DMS153 (cell line): ENCODE measurements around the gene HTRA3.

ENCODE experiments used
- DNase-seq: peaks from one replicate; lab custom pipeline; 2025; lab: John Stamatoyannopoulos, UW

HTRA3 gene

GRCh38 chr4:8234715-8235114, 34.8 kb upstream of the HTRA3 start:
- no peak for DNase-seq

- DNase-seq: no peak
Observed at GRCh38 chr4:8235224-8235623, 34.3 kb upstream of the HTRA3 start.

- DNase-seq: no peak
Observed at GRCh38 chr4:8235686-8236085, 33.9 kb upstream of the HTRA3 start.

- DNase-seq: no peak
Observed at GRCh38 chr4:8236106-8236919, 33.2 kb upstream of the HTRA3 start.

DNA sequence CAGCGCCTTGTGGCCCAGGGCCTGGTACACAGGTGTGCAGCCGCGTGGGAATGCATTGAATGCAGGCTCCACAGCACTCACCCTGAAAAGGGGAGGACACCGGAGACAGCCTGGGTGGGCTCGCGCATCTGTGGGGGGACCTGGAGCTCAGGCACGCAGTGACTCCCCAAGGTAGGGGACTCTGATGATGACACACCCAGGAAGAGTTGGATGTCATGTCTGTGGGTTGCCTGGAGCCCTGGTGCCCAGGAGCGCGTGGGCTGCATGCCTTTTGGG, 32.7 kb upstream of the HTRA3 start:
- DNase-seq: no peak

DNA sequence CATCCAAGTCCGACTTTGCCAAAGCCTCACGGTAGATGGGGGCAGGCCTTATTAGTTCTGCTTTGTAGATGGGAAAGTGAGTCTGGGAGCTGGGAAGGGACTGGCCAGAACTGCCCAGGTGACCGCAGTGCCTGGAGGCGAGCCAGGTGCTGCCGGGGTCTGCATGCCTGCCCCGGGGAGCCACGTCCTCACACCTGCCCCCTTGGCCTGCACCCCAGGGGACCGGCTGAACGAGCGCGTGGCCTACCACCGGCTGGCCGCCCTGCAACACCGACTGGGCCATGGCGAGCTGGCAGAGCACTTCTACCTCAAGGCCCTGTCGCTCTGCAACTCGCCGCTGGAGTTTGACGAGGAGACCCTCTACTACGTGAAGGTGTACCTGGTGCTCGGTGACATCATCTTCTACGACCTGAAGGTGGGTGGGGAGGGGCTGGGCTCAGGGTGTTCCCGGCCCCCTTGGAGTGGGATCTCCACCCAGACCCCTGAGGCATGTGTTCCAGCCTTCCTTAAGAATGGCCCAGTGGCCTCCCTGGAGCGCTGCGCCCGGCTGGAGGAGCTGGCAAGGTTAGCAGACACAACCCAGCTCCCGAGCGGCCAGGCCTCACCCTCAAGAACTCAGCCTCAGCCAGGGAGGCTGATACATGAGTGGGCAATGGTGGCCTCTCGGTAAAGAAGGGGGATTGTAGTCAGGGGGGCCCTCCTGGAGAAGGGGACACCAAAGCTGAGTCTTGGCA, 32.1 kb upstream of the HTRA3 start:
- DNase-seq: no peak

GRCh38 chr4:8238036-8238511, 31.5 kb upstream of the HTRA3 start:
- DNase-seq: no peak

DNA sequence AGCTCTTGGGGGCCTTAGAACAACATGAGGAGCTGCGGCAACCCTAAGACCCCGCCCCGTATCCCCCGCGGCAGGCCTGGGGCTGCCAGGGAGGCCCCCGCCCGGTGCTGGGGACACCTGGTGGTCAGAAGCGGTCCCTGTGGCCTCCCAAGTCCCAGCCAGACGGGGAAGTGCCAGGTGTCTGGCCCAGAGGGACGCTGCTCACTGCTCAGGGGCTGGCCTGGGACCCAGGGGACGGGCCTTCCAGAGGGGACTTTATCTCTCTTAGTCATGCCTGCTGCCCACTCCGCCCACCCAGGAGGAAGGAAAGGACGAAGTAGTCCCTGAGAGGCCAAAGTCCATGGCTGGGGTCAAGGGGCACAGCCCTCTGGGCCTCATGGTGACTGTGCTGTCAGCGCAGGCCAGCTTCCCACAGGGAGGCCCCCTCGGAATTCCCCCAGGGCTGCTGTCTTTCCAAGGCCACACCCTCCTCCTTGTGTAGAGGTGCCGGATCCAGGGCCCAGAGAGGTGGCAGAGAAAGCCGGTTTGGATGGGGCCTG, 31.0 kb upstream of the HTRA3 start:
- DNase-seq: no peak

DNA sequence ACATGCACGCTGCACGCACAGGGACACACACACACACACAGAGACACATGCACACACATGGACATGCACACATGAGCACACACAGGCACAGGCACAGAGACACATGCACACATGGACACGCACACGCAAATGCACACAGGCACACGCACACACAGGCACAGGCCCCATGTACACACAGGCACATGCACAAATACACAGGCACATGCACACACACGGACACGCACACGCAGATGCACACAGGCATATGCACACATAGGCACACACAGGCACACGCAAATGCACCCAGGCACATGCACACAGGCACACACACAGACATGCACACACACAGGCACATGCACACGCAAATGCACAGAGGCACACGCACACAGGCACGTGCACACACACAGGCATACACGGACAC, 30.3 kb upstream of the HTRA3 start:
- DNase-seq: no peak

DNA sequence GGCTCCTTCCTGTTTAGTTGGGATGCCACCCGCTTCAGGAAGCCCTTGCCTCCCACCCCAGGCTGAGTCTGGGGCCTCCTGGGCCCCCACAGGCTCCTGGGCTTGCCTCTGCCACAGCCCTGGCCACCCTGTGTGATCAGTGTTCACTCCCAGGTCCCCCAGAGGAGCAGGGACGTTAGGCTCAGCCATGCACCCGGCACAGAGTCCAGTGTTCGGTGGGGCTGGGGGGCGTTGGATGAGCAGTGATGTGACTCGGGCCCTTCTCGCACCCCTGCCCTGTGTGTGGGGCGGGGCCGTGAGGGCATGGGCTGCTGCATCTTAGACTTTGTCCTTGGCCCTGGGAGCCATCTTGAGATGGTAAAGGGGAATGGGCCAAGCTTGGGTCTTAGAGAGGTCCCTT, 29.9 kb upstream of the HTRA3 start:
- DNase-seq: no peak

GRCh38 chr4:8240211-8241041, 29.1 kb upstream of the HTRA3 start:
- no peak for DNase-seq

DNA sequence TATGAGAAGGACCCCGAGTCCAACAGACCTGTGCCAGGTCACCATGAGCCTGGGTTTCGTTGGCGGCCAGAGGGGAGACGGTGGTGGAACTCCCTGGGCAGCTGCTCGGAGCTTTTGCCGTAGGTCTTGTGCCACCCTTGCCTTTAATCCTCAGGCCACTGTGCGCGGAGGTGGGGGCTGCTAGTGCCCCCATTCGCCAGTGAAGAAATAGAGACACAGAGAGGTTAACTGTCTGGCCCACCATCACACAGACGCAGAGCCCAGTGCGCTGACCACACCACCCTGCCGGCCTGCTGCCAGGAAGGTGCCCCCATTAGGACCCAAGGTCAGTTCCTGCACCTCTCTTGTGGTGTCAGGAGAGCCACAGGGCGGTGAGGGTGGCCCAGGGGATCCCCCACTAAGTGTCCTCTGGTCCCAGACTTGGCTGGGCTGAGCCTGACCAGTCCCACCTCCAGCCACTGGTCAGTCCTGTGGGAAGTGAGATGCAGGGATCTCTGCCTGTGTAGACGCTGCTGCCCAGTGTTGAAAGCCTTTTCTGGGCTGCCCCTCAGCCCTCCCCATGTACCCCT, 28.3 kb upstream of the HTRA3 start:
- DNase-seq: no peak

GRCh38 chr4:8241895-8242696, 27.5 kb upstream of the HTRA3 start:
- no peak for DNase-seq

- DNase-seq: no peak
Observed at GRCh38 chr4:8242782-8243560, 26.6 kb upstream of the HTRA3 start.

- DNase-seq: no peak
Observed at GRCh38 chr4:8244001-8244757, 25.4 kb upstream of the HTRA3 start.

- no peak for DNase-seq
Observed at GRCh38 chr4:8244931-8245460, 24.6 kb upstream of the HTRA3 start.

GRCh38 chr4:8245884-8246833, 23.4 kb upstream of the HTRA3 start:
- DNase-seq: no peak
